Measurements from ENCODE around the gene HAUS5.

GRCh38 chr19:35636651-35637050 is 24.1 kb downstream of the HAUS5 start:
- TF ChIP-seq, protein P1, sequence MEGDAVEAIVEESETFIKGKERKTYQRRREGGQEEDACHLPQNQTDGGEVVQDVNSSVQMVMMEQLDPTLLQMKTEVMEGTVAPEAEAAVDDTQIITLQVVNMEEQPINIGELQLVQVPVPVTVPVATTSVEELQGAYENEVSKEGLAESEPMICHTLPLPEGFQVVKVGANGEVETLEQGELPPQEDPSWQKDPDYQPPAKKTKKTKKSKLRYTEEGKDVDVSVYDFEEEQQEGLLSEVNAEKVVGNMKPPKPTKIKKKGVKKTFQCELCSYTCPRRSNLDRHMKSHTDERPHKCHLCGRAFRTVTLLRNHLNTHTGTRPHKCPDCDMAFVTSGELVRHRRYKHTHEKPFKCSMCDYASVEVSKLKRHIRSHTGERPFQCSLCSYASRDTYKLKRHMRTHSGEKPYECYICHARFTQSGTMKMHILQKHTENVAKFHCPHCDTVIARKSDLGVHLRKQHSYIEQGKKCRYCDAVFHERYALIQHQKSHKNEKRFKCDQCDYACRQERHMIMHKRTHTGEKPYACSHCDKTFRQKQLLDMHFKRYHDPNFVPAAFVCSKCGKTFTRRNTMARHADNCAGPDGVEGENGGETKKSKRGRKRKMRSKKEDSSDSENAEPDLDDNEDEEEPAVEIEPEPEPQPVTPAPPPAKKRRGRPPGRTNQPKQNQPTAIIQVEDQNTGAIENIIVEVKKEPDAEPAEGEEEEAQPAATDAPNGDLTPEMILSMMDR (IDR thresholded peaks at IDR 0.05; ENCODE audit: low read depth, low read length): no peak
- no peak for TF ChIP-seq EZH2phosphoT487 (IDR thresholded peaks at IDR 0.05; ENCODE audit: low read depth)

All from OCI-LY3 (cell line).